Stimulated activated effector memory CD8-positive, alpha-beta T cell treated with anti-CD3 and anti-CD28 coated beads, Interleukin-12 subunit alpha, Interleukin-12 subunit beta, amount 100 ng/mL, for 72 hours (primary cell): ENCODE data around the gene KIF6.
"Not testable (repeated sequence)": the region's sequence is repeated elsewhere in the genome, so short reads cannot be mapped to it uniquely, and the experiment has no call there.

Experiments
- ATAC-seq: fragments of 150-1000 bp; cut with Tn5 transposase; 2 replicates; pipeline ENCODE4 v1.10.0; 2021
- DNase-seq, 2 donors: peaks; one replicate each; pipeline ENCODE4 v3.0.0; 2021 to 2022; ENCODE audit warnings: low spot score in 2 of 2
- H3K27ac Mint-ChIP-seq: one replicate; pipeline ENCODE4 v1.8.0; 2022; ENCODE audit warnings: mild to moderate bottlenecking, mixed read lengths
- H3K36me3 Mint-ChIP-seq: one replicate; pipeline ENCODE4 v1.8.0; 2022; ENCODE audit warnings: mild to moderate bottlenecking, mixed read lengths
- H3K4me1 Mint-ChIP-seq: one replicate; pipeline ENCODE4 v1.8.0; 2022; ENCODE audit warnings: mixed read lengths
- H3K4me3 Mint-ChIP-seq: one replicate; pipeline ENCODE4 v1.8.0; 2022; ENCODE audit warnings: mild to moderate bottlenecking, mixed read lengths
- H3K9me3 Mint-ChIP-seq: one replicate; pipeline ENCODE4 v1.8.0; 2022; ENCODE audit warnings: mixed read lengths

Gene KIF6

GRCh38 chr6:39527792-39528564, 197.2 kb downstream of the KIF6 start:
- H3K9me3 Mint-ChIP-seq = no peaks in the 10 kb centered on the region
- ATAC-seq (no peak), DNase-seq (no peak)
- H3K4me1 Mint-ChIP-seq = no peaks in the 10 kb centered on the region
- no peak overlapping the region for H3K4me3 Mint-ChIP-seq
- no peaks in the 10 kb centered on the region for H3K36me3 Mint-ChIP-seq
- H3K27ac Mint-ChIP-seq = no peak overlapping the region

- no peak for DNase-seq
- no peak for ATAC-seq
- Mint-ChIP-seq H3K4me3 (no peak overlapping the region), H3K36me3 (no peaks in the 10 kb centered on the region), H3K9me3 (no peaks in the 10 kb centered on the region), H3K4me1 (no peaks in the 10 kb centered on the region), H3K27ac (no peak overlapping the region)
Measured at GRCh38 chr6:39524007-39524406, 201.2 kb downstream of the KIF6 start.

- H3K36me3 Mint-ChIP-seq = no peaks in the 10 kb centered on the region
- no peaks in the 10 kb centered on the region for H3K9me3 Mint-ChIP-seq
- no peaks in the 10 kb centered on the region for H3K4me1 Mint-ChIP-seq
- DNase-seq = no peak
- no peak overlapping the region for H3K27ac Mint-ChIP-seq
- no peak for ATAC-seq
- H3K4me3 Mint-ChIP-seq = no peak overlapping the region
Measured at GRCh38 chr6:39521958-39522357, 203.2 kb downstream of the KIF6 start.

- ATAC-seq (no peak), DNase-seq (no peak)
- no peaks in the 10 kb centered on the region for H3K4me1 Mint-ChIP-seq
- no peak overlapping the region for H3K27ac Mint-ChIP-seq
- no peaks in the 10 kb centered on the region for H3K36me3 Mint-ChIP-seq
- no peak overlapping the region for H3K4me3 Mint-ChIP-seq
- no peaks in the 10 kb centered on the region for H3K9me3 Mint-ChIP-seq
Measured at GRCh38 chr6:39520916-39521315, 204.3 kb downstream of the KIF6 start.

GRCh38 chr6:39520411-39520810, 204.8 kb downstream of the KIF6 start:
- H3K4me3 Mint-ChIP-seq = no peak overlapping the region
- no peak for DNase-seq
- H3K4me1 Mint-ChIP-seq = no peaks in the 10 kb centered on the region
- no peaks in the 10 kb centered on the region for H3K36me3 Mint-ChIP-seq
- ATAC-seq = no peak
- H3K9me3 Mint-ChIP-seq = no peaks in the 10 kb centered on the region
- no peak overlapping the region for H3K27ac Mint-ChIP-seq

GRCh38 chr6:39518221-39518620, 207.0 kb downstream of the KIF6 start:
- ATAC-seq = no peak
- Mint-ChIP-seq H3K4me1 (no peaks in the 10 kb centered on the region), H3K36me3 (no peaks in the 10 kb centered on the region), H3K9me3 (no peaks in the 10 kb centered on the region), H3K4me3 (no peak overlapping the region), H3K27ac (no peak overlapping the region)
- DNase-seq = no peak

GRCh38 chr6:39517756-39518155, 207.5 kb downstream of the KIF6 start:
- no peaks in the 10 kb centered on the region for H3K36me3 Mint-ChIP-seq
- ATAC-seq (no peak), DNase-seq (no peak)
- H3K4me1 Mint-ChIP-seq = no peaks in the 10 kb centered on the region
- no peak overlapping the region for H3K4me3 Mint-ChIP-seq
- H3K27ac Mint-ChIP-seq = no peak overlapping the region
- no peaks in the 10 kb centered on the region for H3K9me3 Mint-ChIP-seq

- Mint-ChIP-seq H3K36me3 (no peaks in the 10 kb centered on the region), H3K27ac (no peak overlapping the region), H3K4me1 (no peaks in the 10 kb centered on the region), H3K4me3 (no peak overlapping the region), H3K9me3 (no peaks in the 10 kb centered on the region)
- ATAC-seq (no peak), DNase-seq (no peak)
Measured at GRCh38 chr6:39516471-39516870, 208.7 kb downstream of the KIF6 start.

- Mint-ChIP-seq H3K36me3 (no peaks in the 10 kb centered on the region), H3K27ac (no peak overlapping the region), H3K9me3 (no peaks in the 10 kb centered on the region), H3K4me3 (no peak overlapping the region), H3K4me1 (no peaks in the 10 kb centered on the region)
- DNase-seq = no peak
- ATAC-seq = no peak
Measured at GRCh38 chr6:39515471-39515870, 209.7 kb downstream of the KIF6 start.

GRCh38 chr6:39515006-39515405, 210.2 kb downstream of the KIF6 start:
- no peak for DNase-seq
- no peak overlapping the region for H3K27ac Mint-ChIP-seq
- no peaks in the 10 kb centered on the region for H3K4me1 Mint-ChIP-seq
- ATAC-seq = no peak
- no peak overlapping the region for H3K4me3 Mint-ChIP-seq
- H3K36me3 Mint-ChIP-seq = no peaks in the 10 kb centered on the region
- no peaks in the 10 kb centered on the region for H3K9me3 Mint-ChIP-seq

GRCh38 chr6:39509831-39510230, 215.4 kb downstream of the KIF6 start:
- H3K9me3 Mint-ChIP-seq, H3K4me1 Mint-ChIP-seq, H3K36me3 Mint-ChIP-seq, H3K4me3 Mint-ChIP-seq, ATAC-seq, DNase-seq, H3K27ac Mint-ChIP-seq: not testable (repeated sequence)

GRCh38 chr6:39508515-39508914, 216.7 kb downstream of the KIF6 start:
- DNase-seq = no peak
- H3K27ac Mint-ChIP-seq = no peak overlapping the region
- no peaks in the 10 kb centered on the region for H3K36me3 Mint-ChIP-seq

GRCh38 chr6:39507331-39507998, 217.7 kb downstream of the KIF6 start:
- ATAC-seq (no peak), DNase-seq (no peak)
- Mint-ChIP-seq H3K4me3 (no peak overlapping the region), H3K27ac (no peak overlapping the region), H3K36me3 (no peaks in the 10 kb centered on the region), H3K9me3 (peaks cover 10% of the 10 kb centered on the region), H3K4me1 (no peaks in the 10 kb centered on the region)

More at GRCh38 chr6:39508515-39508914, 216.7 kb downstream of the KIF6 start:
- Mint-ChIP-seq H3K4me3 (no peak overlapping the region), H3K9me3 (peaks cover 2% of the 10 kb centered on the region), H3K4me1 (no peaks in the 10 kb centered on the region)
- no peak for ATAC-seq

- DNase-seq, H3K4me3 Mint-ChIP-seq, H3K36me3 Mint-ChIP-seq, H3K4me1 Mint-ChIP-seq, ATAC-seq, H3K27ac Mint-ChIP-seq: not testable (repeated sequence)
- peaks cover 28% of the 10 kb centered on the region for H3K9me3 Mint-ChIP-seq
Measured at GRCh38 chr6:39502362-39502955, 222.7 kb downstream of the KIF6 start.

GRCh38 chr6:39499053-39499452, 226.2 kb downstream of the KIF6 start:
- ATAC-seq (no peak), DNase-seq (no peak)
- Mint-ChIP-seq H3K4me1 (no peaks in the 10 kb centered on the region), H3K9me3 (peaks cover 28% of the 10 kb centered on the region), H3K27ac (no peak overlapping the region), H3K36me3 (no peaks in the 10 kb centered on the region), H3K4me3 (no peak overlapping the region)

- H3K9me3 Mint-ChIP-seq = peaks cover 23% of the 10 kb centered on the region
Measured at GRCh38 chr6:39498096-39498495, 227.1 kb downstream of the KIF6 start.

More at GRCh38 chr6:39498096-39498495, 227.1 kb downstream of the KIF6 start:
- H3K36me3 Mint-ChIP-seq = no peaks in the 10 kb centered on the region
- ATAC-seq (no peak), DNase-seq (no peak)
- no peaks in the 10 kb centered on the region for H3K4me1 Mint-ChIP-seq
- no peak overlapping the region for H3K27ac Mint-ChIP-seq
- H3K4me3 Mint-ChIP-seq = no peak overlapping the region
